Choroid plexus epithelial cell (primary cell): ENCODE measurements around the gene TM4SF1.
A peak's percentile ranks its signal among the peaks of the same experiment; 100 is the strongest.

Experiments
- DNase-seq: peaks from one replicate; pipeline ENCODE4 v3.0.0-alpha.2; 2010; ENCODE audit warnings: low read depth
- H3K4me3 ChIP-seq: 2 replicates; pipeline ENCODE4 v1.5.1; 2011; ENCODE audit warnings: low read depth, mild to moderate bottlenecking, control low read depth, low read length, moderate library complexity
- TF ChIP-seq, protein P1 (sequence below): conservative IDR thresholded peaks from 2 replicates; pipeline ENCODE4 v1.5.1; 2011; ENCODE audit warnings: low read depth, mild to moderate bottlenecking, control low read depth, inconsistent platforms, low read length, moderate library complexity

TM4SF1 gene

DNA sequence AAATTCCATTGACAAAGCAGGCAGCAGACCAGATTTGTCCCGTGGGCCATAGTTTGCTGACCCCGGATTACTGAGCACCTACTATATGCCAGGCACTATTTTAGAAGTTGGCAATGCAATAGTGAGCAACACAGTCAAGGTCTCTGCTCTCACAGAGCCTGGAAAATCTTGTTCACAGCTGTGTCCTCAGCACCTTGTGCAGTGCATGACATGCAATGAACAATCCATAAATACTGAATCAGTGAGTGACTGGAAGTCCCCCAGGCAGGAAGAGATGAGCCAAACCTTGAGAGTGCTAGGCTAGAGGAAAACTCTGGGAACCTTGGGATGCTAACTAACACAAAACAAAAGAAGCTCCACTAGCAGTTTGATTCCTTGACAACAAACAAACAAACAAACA is 14.4 kb downstream of the TM4SF1 start:
- no peak for DNase-seq
- no peak overlapping the region for H3K4me3 ChIP-seq
- TF ChIP-seq, protein P1, sequence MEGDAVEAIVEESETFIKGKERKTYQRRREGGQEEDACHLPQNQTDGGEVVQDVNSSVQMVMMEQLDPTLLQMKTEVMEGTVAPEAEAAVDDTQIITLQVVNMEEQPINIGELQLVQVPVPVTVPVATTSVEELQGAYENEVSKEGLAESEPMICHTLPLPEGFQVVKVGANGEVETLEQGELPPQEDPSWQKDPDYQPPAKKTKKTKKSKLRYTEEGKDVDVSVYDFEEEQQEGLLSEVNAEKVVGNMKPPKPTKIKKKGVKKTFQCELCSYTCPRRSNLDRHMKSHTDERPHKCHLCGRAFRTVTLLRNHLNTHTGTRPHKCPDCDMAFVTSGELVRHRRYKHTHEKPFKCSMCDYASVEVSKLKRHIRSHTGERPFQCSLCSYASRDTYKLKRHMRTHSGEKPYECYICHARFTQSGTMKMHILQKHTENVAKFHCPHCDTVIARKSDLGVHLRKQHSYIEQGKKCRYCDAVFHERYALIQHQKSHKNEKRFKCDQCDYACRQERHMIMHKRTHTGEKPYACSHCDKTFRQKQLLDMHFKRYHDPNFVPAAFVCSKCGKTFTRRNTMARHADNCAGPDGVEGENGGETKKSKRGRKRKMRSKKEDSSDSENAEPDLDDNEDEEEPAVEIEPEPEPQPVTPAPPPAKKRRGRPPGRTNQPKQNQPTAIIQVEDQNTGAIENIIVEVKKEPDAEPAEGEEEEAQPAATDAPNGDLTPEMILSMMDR, result no peak

DNA sequence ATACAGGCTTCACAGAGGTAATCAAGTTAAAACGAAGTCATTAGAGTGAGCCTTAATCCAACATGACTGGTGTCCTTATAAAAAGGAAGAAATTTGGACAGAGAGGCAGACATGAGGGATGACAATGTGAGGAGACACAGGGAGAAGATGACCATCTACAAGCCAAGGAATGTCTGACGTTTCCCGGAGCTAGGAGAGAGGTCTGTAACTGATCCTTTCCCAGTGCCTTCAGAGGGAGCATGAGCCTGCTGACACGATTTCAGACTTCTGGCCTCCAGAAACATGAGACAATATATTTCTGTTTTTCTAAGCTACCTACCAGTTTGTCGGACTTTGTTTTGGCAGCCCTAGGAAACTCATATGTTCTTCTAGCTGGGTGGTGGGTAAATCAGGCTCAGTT is 15.1 kb downstream of the TM4SF1 start:
- TF ChIP-seq, protein P1, result no peak
- DNase-seq, result no peak
- no peak overlapping the region for H3K4me3 ChIP-seq

DNA sequence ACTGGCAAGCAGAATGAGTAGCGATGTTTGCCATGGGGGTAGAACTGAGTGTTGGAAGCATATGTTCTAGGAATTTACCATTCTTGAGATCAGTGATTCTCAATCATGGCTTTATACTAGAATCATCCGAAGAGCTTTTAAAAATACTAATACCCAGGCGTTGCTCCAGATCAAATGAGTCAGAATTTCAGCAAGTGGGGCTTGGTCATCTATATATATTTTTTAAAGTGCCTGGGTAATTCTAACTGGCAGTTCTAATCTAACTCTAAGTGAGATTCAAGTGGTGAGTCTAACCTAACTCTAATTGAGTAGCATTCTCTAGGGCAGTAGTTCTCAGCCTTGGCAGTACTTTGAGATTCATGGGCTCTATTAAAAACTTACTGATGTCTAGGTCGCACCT is 20.8 kb downstream of the TM4SF1 start:
- no peak overlapping the region for H3K4me3 ChIP-seq
- DNase-seq, result no peak
- TF ChIP-seq, protein P1, result no peak

DNA sequence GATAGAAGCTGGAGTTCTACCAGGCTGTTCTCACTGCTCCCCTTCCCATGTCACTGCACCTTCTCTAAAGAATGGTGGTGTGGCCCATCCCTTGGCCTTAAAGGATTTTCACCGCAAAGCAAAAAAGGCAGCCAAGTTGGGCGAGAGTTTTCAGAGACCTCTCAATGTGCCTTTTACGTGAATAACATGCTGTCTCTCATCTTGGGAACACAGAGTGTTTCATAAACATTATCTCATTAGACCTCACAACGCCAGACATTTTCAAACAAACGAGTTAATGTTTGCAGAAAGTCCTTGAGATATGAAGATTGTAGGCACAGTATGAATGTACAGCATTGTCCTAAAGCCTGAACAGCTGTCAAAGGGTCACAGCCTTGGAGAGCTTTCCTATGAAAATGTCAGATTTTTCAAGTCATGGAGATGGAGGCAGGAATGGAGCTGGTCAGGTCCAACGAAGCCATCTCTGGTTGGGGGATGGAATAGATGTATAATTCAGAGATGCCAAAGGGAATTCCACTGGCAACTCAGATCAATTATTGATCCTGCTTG is 21.3 kb downstream of the TM4SF1 start:
- DNase-seq, result no peak
- TF ChIP-seq, protein P1, result no peak
- no peak overlapping the region for H3K4me3 ChIP-seq

DNA sequence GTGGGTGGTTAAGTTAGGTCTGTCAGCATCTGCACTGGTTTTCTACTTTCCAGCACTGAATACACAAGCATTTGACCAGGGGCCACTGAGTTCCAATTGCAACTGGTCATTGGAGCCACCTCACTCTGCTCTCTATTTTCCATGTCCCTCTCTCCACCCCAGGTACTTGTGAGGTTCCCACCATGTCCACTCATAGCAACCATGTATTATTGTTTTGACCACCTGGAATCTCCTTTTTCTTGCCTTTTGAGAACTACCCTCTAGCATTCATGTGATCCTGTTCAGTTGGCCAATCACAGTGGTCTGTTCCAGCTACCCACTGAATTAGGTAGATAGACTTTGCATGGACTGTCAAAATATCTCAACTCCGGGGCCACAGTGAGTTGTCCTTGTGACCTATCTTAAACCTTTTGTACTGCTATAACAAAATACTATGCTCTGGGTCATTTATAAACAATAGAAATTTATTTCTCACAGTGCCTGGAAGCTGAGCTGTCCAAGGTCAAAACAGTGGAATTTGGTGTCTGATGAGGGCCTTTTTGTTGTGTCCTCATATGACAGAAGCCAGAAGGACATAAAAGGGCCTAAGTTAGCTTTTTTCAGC is 23.8 kb downstream of the TM4SF1 start:
- H3K4me3 ChIP-seq, result no peak overlapping the region
- no peak for DNase-seq

DNA sequence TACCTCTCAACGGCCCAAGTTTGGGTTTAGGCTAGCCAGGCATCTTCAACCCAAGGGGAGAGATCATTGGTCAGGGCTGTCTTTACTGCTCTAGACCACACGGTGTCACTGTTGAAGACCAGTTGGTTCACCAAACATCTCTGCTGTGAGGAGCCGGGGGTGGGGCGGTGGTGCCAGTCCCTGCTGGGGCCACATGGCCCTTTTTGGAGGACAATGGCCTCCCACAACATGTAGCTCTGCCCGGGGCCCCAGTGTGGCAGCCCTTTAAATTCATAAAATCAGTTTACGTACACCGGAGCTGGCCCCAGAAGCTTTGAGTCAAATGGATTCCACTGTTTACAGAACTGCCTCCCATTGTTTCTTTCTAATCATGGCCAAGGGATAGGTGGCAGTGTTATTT is 24.9 kb downstream of the TM4SF1 start:
- no peak overlapping the region for H3K4me3 ChIP-seq
- peak; percentile 76 for DNase-seq
- TF ChIP-seq, protein P1, result peak; percentile 87

More for the DNA sequence above, 23.8 kb downstream of the TM4SF1 start:
- TF ChIP-seq, protein P1, result no peak

DNA sequence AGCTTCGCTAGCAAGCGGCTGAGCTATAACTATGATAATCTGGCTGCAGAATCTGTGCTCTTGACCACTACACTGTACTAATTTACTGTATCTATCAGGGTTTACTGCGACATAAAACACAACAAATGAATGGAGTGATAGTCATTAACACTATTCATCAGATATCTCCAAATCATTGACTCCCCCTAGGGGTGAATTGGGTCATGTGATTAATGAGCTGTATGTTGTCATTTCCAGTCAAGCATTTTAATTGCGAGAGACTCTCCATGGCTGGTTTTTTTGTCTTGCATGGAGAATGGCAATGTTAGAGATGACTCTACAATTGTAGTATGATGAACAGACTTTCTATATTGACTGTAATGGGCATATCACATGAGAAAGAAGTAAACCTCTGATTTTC is 33.5 kb downstream of the TM4SF1 start:
- TF ChIP-seq, protein P1, result no peak
- H3K4me3 ChIP-seq, result no peak overlapping the region
- DNase-seq, result no peak
